NB4 (cell line): ENCODE results near the gene GLYATL2.

Experiments
- DNase-seq: peaks from one replicate; pipeline ENCODE4 v3.0.0; 2010; ENCODE audit warnings: low read depth
- H3K4me3 ChIP-seq: one replicate; pipeline ENCODE4 v1.5.1; 2011; ENCODE audit warnings: mild to moderate bottlenecking, low read depth, low read length, moderate library complexity
- MYC ChIP-seq: IDR thresholded peaks from 2 replicates; pipeline ENCODE4 v1.6.1; 2011; ENCODE audit warnings: low read depth, low read length
- POLR2A ChIP-seq: IDR thresholded peaks from 2 replicates; pipeline ENCODE4 v1.6.1; 2011; ENCODE audit warnings: mild to moderate bottlenecking; ENCODE audit not compliant: insufficient read length; ENCODE audit errors: extremely low read depth
- TF ChIP-seq, protein P1 (sequence below): IDR thresholded peaks from one replicate; pipeline ENCODE4 v1.5.1; 2012; ENCODE audit warnings: low read depth, low read length
- TF ChIP-seq, protein P2 (sequence below): IDR thresholded peaks from 2 replicates; pipeline ENCODE4 v1.6.1; 2011; ENCODE audit warnings: low read depth, low read length

The GLYATL2 gene

DNA sequence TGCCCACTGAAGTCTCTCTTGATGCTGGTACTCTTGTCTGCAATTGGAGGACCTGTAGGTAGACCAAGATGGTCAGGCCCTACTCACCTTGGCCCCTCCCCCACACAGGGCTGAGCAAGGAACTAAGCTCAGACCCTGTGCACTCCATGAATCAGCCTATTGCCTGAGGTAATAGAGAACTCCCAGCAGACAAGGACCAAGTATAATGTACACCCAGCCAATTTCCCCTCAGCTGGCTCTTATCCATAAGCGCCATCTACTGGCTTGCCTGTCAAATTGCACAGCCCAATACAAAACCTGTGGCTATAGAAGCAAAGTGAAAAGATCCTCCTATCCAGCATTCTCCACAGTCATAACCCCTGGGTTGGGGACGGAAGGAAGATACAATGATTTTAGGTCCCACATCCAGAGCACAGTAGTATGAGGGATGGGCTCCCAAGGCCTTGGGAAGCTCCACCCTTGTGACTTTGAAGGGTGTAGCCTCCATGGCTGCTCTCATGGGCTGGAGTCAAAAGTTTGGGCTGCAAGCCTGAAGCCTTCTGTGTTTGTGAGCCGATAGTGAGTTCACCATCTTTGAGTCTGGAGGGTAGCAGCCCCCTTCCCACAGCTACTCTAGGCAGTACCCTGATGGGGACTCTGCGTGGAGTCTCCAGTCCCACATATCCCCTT is 56.0 kb downstream of the GLYATL2 start:
- peak; percentile 71 for DNase-seq
- TF ChIP-seq, protein P1, sequence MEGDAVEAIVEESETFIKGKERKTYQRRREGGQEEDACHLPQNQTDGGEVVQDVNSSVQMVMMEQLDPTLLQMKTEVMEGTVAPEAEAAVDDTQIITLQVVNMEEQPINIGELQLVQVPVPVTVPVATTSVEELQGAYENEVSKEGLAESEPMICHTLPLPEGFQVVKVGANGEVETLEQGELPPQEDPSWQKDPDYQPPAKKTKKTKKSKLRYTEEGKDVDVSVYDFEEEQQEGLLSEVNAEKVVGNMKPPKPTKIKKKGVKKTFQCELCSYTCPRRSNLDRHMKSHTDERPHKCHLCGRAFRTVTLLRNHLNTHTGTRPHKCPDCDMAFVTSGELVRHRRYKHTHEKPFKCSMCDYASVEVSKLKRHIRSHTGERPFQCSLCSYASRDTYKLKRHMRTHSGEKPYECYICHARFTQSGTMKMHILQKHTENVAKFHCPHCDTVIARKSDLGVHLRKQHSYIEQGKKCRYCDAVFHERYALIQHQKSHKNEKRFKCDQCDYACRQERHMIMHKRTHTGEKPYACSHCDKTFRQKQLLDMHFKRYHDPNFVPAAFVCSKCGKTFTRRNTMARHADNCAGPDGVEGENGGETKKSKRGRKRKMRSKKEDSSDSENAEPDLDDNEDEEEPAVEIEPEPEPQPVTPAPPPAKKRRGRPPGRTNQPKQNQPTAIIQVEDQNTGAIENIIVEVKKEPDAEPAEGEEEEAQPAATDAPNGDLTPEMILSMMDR = peak; percentile 97
- TF ChIP-seq, protein P2, sequence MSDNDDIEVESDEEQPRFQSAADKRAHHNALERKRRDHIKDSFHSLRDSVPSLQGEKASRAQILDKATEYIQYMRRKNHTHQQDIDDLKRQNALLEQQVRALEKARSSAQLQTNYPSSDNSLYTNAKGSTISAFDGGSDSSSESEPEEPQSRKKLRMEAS = no peak
- H3K4me3 ChIP-seq = no peak overlapping the region

DNA sequence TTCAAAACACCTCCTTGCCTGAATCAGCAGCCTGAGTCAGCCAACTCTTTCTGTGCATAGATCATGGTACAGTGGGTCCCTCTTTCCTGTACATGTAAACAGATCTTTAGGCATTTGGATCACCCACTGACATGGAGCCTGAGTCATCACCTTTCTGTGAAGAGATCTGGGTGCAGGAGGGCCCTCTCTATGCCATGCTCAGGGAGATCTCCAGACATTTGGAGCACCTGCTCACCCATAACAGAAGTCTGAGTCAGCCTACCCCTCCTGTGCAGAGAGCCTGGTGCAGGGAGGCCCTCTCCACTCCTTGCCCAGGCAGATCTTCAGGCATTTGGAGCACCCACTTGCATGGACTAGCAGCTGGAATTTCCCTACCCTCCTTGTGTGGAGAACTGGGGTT is 56.6 kb downstream of the GLYATL2 start:
- TF ChIP-seq POLR2A (no peak), MYC (no peak)
- TF ChIP-seq, protein P1 = no peak
- TF ChIP-seq, protein P2 = no peak

DNA sequence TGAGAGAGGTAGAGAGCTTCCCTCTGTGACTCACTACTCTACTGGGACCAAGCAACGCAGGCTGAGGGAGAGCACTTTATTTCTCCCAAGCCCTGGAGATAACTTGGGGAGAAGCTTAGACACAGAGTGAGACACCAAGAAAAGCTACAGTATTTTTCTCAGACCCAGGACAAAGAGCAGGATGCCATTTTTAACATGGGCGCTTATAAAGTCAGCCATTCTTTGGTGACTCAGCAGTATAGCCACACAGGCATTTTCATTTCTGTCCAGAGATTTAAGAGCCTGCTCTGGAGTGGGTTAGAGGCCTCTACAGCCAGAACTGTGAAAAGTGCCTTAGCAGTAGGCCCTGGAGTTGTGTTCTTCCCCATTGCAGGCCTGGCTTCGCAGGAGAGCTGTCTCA is 57.8 kb downstream of the GLYATL2 start:
- no peak overlapping the region for H3K4me3 ChIP-seq
- DNase-seq = no peak
- TF ChIP-seq, protein P1 = no peak
- TF ChIP-seq, protein P2 = no peak
- TF ChIP-seq MYC (no peak), POLR2A (no peak)

More for the DNA sequence above, 56.6 kb downstream of the GLYATL2 start:
- no peak for DNase-seq
- no peak overlapping the region for H3K4me3 ChIP-seq

DNA sequence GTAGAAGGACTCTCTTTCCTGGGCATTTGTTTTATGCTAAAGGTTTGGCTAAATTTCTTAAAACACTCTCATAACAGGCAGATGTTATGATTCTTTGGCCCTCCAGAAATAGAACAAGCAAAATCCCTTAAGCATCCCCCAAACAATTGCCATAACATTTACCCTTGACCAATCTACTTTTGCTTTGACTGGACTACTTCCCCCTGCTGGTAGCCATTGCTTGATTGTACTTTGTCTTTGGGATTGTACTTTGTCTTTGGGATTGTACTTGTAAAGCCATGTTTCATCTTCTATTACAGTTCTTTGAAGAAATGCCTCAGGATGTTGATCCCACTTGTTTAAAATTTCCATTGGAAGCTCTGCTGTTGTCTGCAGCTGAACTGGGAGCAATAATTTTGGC is 59.5 kb downstream of the GLYATL2 start:
- TF ChIP-seq, protein P2 = no peak
- TF ChIP-seq MYC (no peak), POLR2A (no peak)
- TF ChIP-seq, protein P1 = peak; percentile 1
- no peak overlapping the region for H3K4me3 ChIP-seq
- DNase-seq = no peak
